ENCODE measurements around the gene STX8. TPM values are rescaled to one million over a fixed set of nuclear protein-coding genes. Genes with fewer than 3 reads are reported as not detected.

The STX8 gene
- total RNA-seq, 1 donor from 2014 or later, result 57.8 TPM

GRCh38 chr17:9237053-9237410 is 338.6 kb downstream of the STX8 start:
- DNase-seq (ENCODE audit: low read depth), result no peak
- H3K4me3 ChIP-seq (ENCODE audit: low read depth, low read length), result no peak overlapping the region
- no peak for TF ChIP-seq CTCF (conservative IDR thresholded peaks at IDR 0.05; ENCODE audit: low read depth, low read length)

GRCh38 chr17:9236286-9237052 is 339.2 kb downstream of the STX8 start:
- DNase-seq (ENCODE audit: low read depth), result no peak
- TF ChIP-seq CTCF (conservative IDR thresholded peaks at IDR 0.05; ENCODE audit: low read depth, low read length), result no peak
- no peak overlapping the region for H3K4me3 ChIP-seq (ENCODE audit: low read depth, low read length)

- no peak for TF ChIP-seq CTCF (conservative IDR thresholded peaks at IDR 0.05; ENCODE audit: low read depth, low read length)
- no peak for DNase-seq (ENCODE audit: low read depth)
- no peak overlapping the region for H3K4me3 ChIP-seq (ENCODE audit: low read depth, low read length)
Observed at GRCh38 chr17:9235346-9235745, 340.3 kb downstream of the STX8 start.

- no peak for DNase-seq (ENCODE audit: low read depth)
- TF ChIP-seq CTCF (conservative IDR thresholded peaks at IDR 0.05; ENCODE audit: low read depth, low read length), result no peak
Observed at GRCh38 chr17:9234389-9234945, 341.2 kb downstream of the STX8 start.

GRCh38 chr17:9233761-9234160 is 341.9 kb downstream of the STX8 start:
- DNase-seq (ENCODE audit: low read depth), result no peak
- no peak overlapping the region for H3K4me3 ChIP-seq (ENCODE audit: low read depth, low read length)
- no peak for TF ChIP-seq CTCF (conservative IDR thresholded peaks at IDR 0.05; ENCODE audit: low read depth, low read length)

More at GRCh38 chr17:9234389-9234945, 341.2 kb downstream of the STX8 start:
- H3K4me3 ChIP-seq (ENCODE audit: low read depth, low read length), result no peak overlapping the region

- no peak for TF ChIP-seq CTCF (conservative IDR thresholded peaks at IDR 0.05; ENCODE audit: low read depth, low read length)
- no peak for DNase-seq (ENCODE audit: low read depth)
- H3K4me3 ChIP-seq (ENCODE audit: low read depth, low read length), result no peak overlapping the region
Observed at GRCh38 chr17:9233271-9233599, 342.4 kb downstream of the STX8 start.

Data from epithelial cell of proximal tubule (primary cell).